OCI-LY7 (cell line): ENCODE measurements around the gene RNF222. TPM values are rescaled to one million over a fixed set of nuclear protein-coding genes. Genes with fewer than 3 reads are reported as not detected.
A peak's percentile ranks its signal among the peaks of the same experiment; 100 is the strongest.

ENCODE experiments used
- BruUV-seq: library from RNA; stranded (reverse); fragments of 400-500 nt; replicated peaks from 2 replicates; lab custom pipeline; 2021; lab: Mats Ljungman, UMichigan
- CTCF ChIA-PET: fragments of 300-600 bp; sonication (Branson Sonifier 250); formaldehyde crosslinking; loops from one replicate; lab custom pipeline; 2022; ENCODE audit warnings: antibody characterized with exemption; ENCODE audit not compliant: unreplicated experiment; lab: Charles Lee
- POLR2A ChIA-PET: fragments of 300-600 bp; sonication (Branson Sonifier 250); formaldehyde crosslinking; loops from one replicate; lab custom pipeline; 2022; ENCODE audit warnings: antibody characterized with exemption; lab: Charles Lee
- DNase-seq: peaks from one replicate; pipeline ENCODE4 v3.0.0-alpha.2; 2015; ENCODE audit warnings: low spot score
- H2AFZ ChIP-seq: fragments of 200-600 bp; sonication (generic), shearing (Covaris generic); 2 replicates; pipeline ENCODE4 v1.6.1; 2014; ENCODE audit warnings: mild to moderate bottlenecking, antibody characterized with exemption, low read length, moderate library complexity
- H3K27ac ChIP-seq: fragments of 200-600 bp; sonication (generic); 2 replicates; pipeline ENCODE4 v1.5.1; 2014; ENCODE audit warnings: mixed run types, low read depth, mild to moderate bottlenecking, moderate library complexity, low read length, inconsistent platforms; ENCODE audit not compliant: poor library complexity, severe bottlenecking
- H3K36me3 ChIP-seq: fragments of 200-600 bp; sonication (generic); 2 replicates; pipeline ENCODE4 v1.6.1; 2014; ENCODE audit warnings: mild to moderate bottlenecking, antibody characterized with exemption, low read length, moderate library complexity, mixed read lengths; ENCODE audit not compliant: insufficient read depth
- H3K4me1 ChIP-seq: fragments of 200-600 bp; sonication (generic); 2 replicates; pipeline ENCODE4 v1.5.1; 2014; ENCODE audit warnings: mild to moderate bottlenecking, low read length; ENCODE audit not compliant: insufficient read depth, poor library complexity, severe bottlenecking
- H3K4me2 ChIP-seq: fragments of 200-600 bp; sonication (generic); 2 replicates; pipeline ENCODE4 v1.6.1; 2014; ENCODE audit warnings: mild to moderate bottlenecking, low read length
- H3K4me3 ChIP-seq: fragments of 200-600 bp; sonication (generic); 2 replicates; pipeline ENCODE4 v1.5.1; 2014; ENCODE audit warnings: mild to moderate bottlenecking, low read depth, low read length; ENCODE audit not compliant: poor library complexity, severe bottlenecking
- H3K79me2 ChIP-seq: fragments of 200-600 bp; sonication (generic); 2 replicates; pipeline ENCODE4 v1.6.1; 2016; ENCODE audit warnings: low read depth, mild to moderate bottlenecking, low read length, moderate library complexity, mixed read lengths; ENCODE audit not compliant: insufficient read depth
- H3K9me2 ChIP-seq: fragments of 200-600 bp; sonication (generic); 2 replicates; pipeline ENCODE4 v1.6.1; 2016; ENCODE audit warnings: mild to moderate bottlenecking, low read length, mixed read lengths; ENCODE audit not compliant: insufficient read depth
- H3K9me3 ChIP-seq: fragments of 200-600 bp; sonication (generic); 2 replicates; pipeline ENCODE4 v1.6.1; 2014; ENCODE audit warnings: mild to moderate bottlenecking, mixed run types, low read length, mixed read lengths
- H4K20me1 ChIP-seq: fragments of 200-600 bp; sonication (generic); 2 replicates; pipeline ENCODE4 v1.6.1; 2014; ENCODE audit warnings: mild to moderate bottlenecking, antibody characterized with exemption, low read length, moderate library complexity, mixed read lengths; ENCODE audit not compliant: insufficient read depth
- EZH2phosphoT487 ChIP-seq: fragments of 200-600 bp; sonication (generic); IDR thresholded peaks from 2 replicates; pipeline ENCODE4 v1.6.1; 2018; ENCODE audit warnings: low read depth, borderline replicate concordance, mild to moderate bottlenecking, mixed run types, antibody characterized with exemption, low read length, moderate library complexity, mixed read lengths
- intact Hi-C: fragments of 100-400 bp; cut with micrococcal nuclease; formaldehyde crosslinking; loops from one replicate; pipeline ENCODE4 v1.10.0; 2022; ENCODE audit not compliant: unreplicated experiment
- total RNA-seq, 2 experiments: library from RNA; depleted of rRNA in 1 of 2; stranded (reverse); fragments of >200 nt in 1 of 2; shearing (Covaris generic) in 1 of 2; gene quantifications; 2 replicates each; pipeline ENCODE4 v1.2.3, GENCODE V29; 2014 to 2022
- TF ChIP-seq, protein P1 (sequence below): fragments of 200-600 bp; sonication (generic); conservative IDR thresholded peaks from 2 replicates; pipeline ENCODE4 v1.5.1; 2014; ENCODE audit warnings: mild to moderate bottlenecking, antibody characterized with exemption, low read length, moderate library complexity, mixed read lengths

RNF222 gene
- total RNA-seq, 2 experiments from 2014 or later = 0.06 to 0.15 TPM

DNA sequence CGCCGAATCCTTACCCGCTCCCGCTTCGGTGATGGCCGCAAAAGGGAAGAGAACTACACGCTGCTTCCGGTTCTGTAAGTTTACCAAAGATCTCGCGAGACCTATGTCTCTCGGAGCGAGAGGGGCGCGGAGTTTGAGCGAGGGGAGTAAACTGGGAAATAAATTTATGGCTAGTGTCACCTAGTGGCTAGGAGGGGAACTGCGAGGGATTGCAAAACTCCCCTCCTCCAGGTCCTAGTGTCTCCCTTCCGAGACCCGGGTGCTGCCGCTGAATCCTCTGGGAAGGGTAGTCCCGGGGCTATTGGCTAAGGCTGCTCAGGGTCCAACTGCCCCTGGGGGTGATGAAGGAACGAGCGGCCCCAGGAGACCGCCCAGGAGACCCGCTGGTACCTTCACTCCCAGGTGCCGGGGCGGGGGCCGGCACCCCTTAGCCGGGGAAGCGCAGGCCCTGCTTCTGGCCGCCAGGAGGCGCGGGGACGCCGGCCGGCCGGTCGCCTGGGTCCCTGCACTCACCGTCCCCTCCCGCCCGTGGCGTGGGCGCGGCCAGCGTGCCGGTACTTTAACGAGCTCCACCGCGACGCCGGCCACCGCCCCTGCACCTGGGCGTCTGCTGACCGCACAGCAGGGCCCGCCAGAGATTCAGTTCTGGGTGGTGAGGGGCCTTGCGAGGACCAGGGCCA, 14.3 kb downstream of the RNF222 start, which contains the start of gene RPL26:
TSS of gene RPL26 (minus strand) at position 51 of the 680 bp plus-strand sequence. CDS start 883 bp downstream, outside the sequence.
- H3K4me1 ChIP-seq = peaks cover 44% of the 10 kb centered on the region
- POLR2A ChIA-PET = interaction anchor here (0.6 to 1.0 kb wide), 2 partner anchors 11 to 110 kb away, joined by 3 to 5 read pairs; no protein-coding TSS in a partner anchor
- peak within 1 kb of the TSS; percentile 78 for H3K4me3 ChIP-seq

DNA sequence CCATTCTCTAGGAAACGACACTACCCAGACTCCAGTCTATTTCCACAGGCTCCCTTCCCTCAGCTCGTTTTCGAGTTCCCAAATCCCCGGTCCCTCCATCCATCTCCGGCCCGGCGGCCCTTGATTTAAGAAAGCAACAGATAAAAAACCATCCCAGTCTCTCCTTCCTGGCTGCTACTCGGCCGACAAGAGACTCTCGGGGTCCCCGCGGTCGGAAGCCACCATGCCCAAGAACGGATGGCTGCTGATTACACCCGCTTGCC, 14.8 kb downstream of the RNF222 start:
- no peaks in the 10 kb centered on the region for H3K9me3 ChIP-seq
- H3K4me3 ChIP-seq = peak overlapping the region; percentile 78
- ChIA-PET POLR2A (interaction anchor here (1.6 kb wide), 1 partner anchor 191 kb away, joined by 5 read pairs; no protein-coding TSS in a partner anchor), CTCF (interaction anchor here (0.5 kb wide), 1 partner anchor 137 kb away, joined by 4 read pairs; no protein-coding TSS in a partner anchor)
- H2AFZ ChIP-seq = peak overlapping the region; percentile 69; the same call in 1 of the 2 replicates
- H3K36me3 ChIP-seq = peaks cover 51% of the 10 kb centered on the region
- peaks cover 58% of the 10 kb centered on the region for H3K79me2 ChIP-seq
- H3K9me2 ChIP-seq = no peaks in the 10 kb centered on the region
- TF ChIP-seq, protein P1, sequence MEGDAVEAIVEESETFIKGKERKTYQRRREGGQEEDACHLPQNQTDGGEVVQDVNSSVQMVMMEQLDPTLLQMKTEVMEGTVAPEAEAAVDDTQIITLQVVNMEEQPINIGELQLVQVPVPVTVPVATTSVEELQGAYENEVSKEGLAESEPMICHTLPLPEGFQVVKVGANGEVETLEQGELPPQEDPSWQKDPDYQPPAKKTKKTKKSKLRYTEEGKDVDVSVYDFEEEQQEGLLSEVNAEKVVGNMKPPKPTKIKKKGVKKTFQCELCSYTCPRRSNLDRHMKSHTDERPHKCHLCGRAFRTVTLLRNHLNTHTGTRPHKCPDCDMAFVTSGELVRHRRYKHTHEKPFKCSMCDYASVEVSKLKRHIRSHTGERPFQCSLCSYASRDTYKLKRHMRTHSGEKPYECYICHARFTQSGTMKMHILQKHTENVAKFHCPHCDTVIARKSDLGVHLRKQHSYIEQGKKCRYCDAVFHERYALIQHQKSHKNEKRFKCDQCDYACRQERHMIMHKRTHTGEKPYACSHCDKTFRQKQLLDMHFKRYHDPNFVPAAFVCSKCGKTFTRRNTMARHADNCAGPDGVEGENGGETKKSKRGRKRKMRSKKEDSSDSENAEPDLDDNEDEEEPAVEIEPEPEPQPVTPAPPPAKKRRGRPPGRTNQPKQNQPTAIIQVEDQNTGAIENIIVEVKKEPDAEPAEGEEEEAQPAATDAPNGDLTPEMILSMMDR = no peak
- no peak for TF ChIP-seq EZH2phosphoT487
- no peak for DNase-seq
- peak overlapping the region; percentile 67 for H3K27ac ChIP-seq
- BruUV-seq = no TSS peak
- peak overlapping the region; percentile 95 for H3K4me2 ChIP-seq
- peaks cover 48% of the 10 kb centered on the region for H3K4me1 ChIP-seq
- H4K20me1 ChIP-seq = peaks cover 27% of the 10 kb centered on the region
- intact Hi-C loops = loop anchor here (1.0 to 10.0 kb wide), 4 partner anchors 52 to 362 kb away; partner anchors contain the start of genes CCDC42, CTC1, NDEL1 and PFAS

More for the DNA sequence above, 14.3 kb downstream of the RNF222 start, which contains the start of gene RPL26:
- peak within 1 kb of the TSS; percentile 69 for H2AFZ ChIP-seq
- H3K9me2 ChIP-seq = no peaks in the 10 kb centered on the region
- no peaks in the 10 kb centered on the region for H3K9me3 ChIP-seq
- TF ChIP-seq, protein P1 = peak; percentile 99
- TF ChIP-seq EZH2phosphoT487 = no peak
- no TSS peak for BruUV-seq
- peaks cover 46% of the 10 kb centered on the region for H3K36me3 ChIP-seq
- CTCF ChIA-PET = interaction anchor here (0.6 kb wide), 3 partner anchors 14 to 394 kb away, joined by 3 read pairs; no protein-coding TSS in a partner anchor
- peak within 1 kb of the TSS; percentile 67 for H3K27ac ChIP-seq
- intact Hi-C loops = loop anchor here (1.0 to 10.0 kb wide), 4 partner anchors 52 to 362 kb away; partner anchors contain the start of genes CCDC42, CTC1, NDEL1 and PFAS
- DNase-seq = peak; percentile 100
- H3K79me2 ChIP-seq = peaks cover 57% of the 10 kb centered on the region
- H3K4me2 ChIP-seq = peak within 1 kb of the TSS; percentile 95
- peaks cover 27% of the 10 kb centered on the region for H4K20me1 ChIP-seq
